Posterior vena cava (tissue), 2 donors: ENCODE measurements around the gene TUBA4B. TPM values are rescaled to one million over a fixed set of nuclear protein-coding genes. Genes with fewer than 3 reads are reported as not detected.

Experiments
- DNase-seq: peaks from one replicate; pipeline ENCODE4 v3.0.0-alpha.2; 2020; ENCODE audit warnings: low spot score
- intact Hi-C, 2 donors: fragments of 100-400 bp; cut with DNase I; formaldehyde crosslinking; loops; one replicate each; pipeline versions ENCODE4 v1.14.1 to v1.14.2; 2022 to 2023
- long read RNA-seq, 2 donors: library from polyadenylated mRNA; unstranded; transcript quantifications; one replicate each; pipeline ENCODE4 v2.0.0, GENCODE V29; 2020 to 2021
- total RNA-seq, 2 donors: library from RNA; stranded (reverse); fragmentation: NEBNext Ultra II Directional; extraction: Animal tissue kit (Norgen Biotek cat#: 25700); gene quantifications; one replicate each; pipeline ENCODE4 v1.2.1, GENCODE V29; 2021
- donor health status: DM: yes; HTN: yes; CAD: no.
- donor health status: DM: yes; HTN: yes; CAD: no.

Gene TUBA4B
- total RNA-seq = not detected
- long read RNA-seq, donor 1 = 0 reads
- long read RNA-seq, donor 2 = 0 reads

GRCh38 chr2:219252900-219253752, at the start of gene TUBA4B:
TSS of gene TUBA4B (plus strand) at chr2:219253243. CDS start at chr2:219253408, 165 bp downstream.
- intact Hi-C loops = no loop called here
- peak; percentile 84 for DNase-seq

- DNase-seq = no peak
- intact Hi-C loops = no loop called here
Measured at GRCh38 chr2:219204425-219205164, 48.4 kb upstream of the TUBA4B start.

- DNase-seq = no peak
- intact Hi-C loops = no loop called here
Measured at GRCh38 chr2:219205165-219205538, 47.9 kb upstream of the TUBA4B start.

GRCh38 chr2:219205981-219206327, 47.1 kb upstream of the TUBA4B start:
- intact Hi-C loops = no loop called here
- no peak for DNase-seq

- peak; percentile 98 for DNase-seq
- intact Hi-C loops = no loop called here
Measured at GRCh38 chr2:219206328-219207133, 46.5 kb upstream of the TUBA4B start, which contains the start of gene ZFAND2B. TSS of gene ZFAND2B (plus strand) at chr2:219206782. CDS start at chr2:219206988, 206 bp downstream.

- intact Hi-C loops = no loop called here
- no peak for DNase-seq
Measured at GRCh38 chr2:219207134-219207883, 45.7 kb upstream of the TUBA4B start.

- no peak for DNase-seq
- intact Hi-C loops = no loop called here
Measured at GRCh38 chr2:219207884-219208740, 44.9 kb upstream of the TUBA4B start.

GRCh38 chr2:219209236-219210195, 43.5 kb upstream of the TUBA4B start:
- DNase-seq = no peak
- intact Hi-C loops = no loop called here

- no peak for DNase-seq
- intact Hi-C loops = no loop called here
Measured at GRCh38 chr2:219210196-219210885, 42.7 kb upstream of the TUBA4B start.

- intact Hi-C loops = no loop called here
Measured at GRCh38 chr2:219210886-219211362, 42.1 kb upstream of the TUBA4B start.

GRCh38 chr2:219213026-219213415, 40.0 kb upstream of the TUBA4B start:
- intact Hi-C loops = no loop called here
- DNase-seq = no peak

More at GRCh38 chr2:219210886-219211362, 42.1 kb upstream of the TUBA4B start:
- DNase-seq = no peak

GRCh38 chr2:219213486-219214071, 39.5 kb upstream of the TUBA4B start:
- DNase-seq = no peak

GRCh38 chr2:219214141-219214540, 38.9 kb upstream of the TUBA4B start:
- peak; percentile 37 for DNase-seq
- intact Hi-C loops = no loop called here

More at GRCh38 chr2:219213486-219214071, 39.5 kb upstream of the TUBA4B start:
- intact Hi-C loops = no loop called here

GRCh38 chr2:219214786-219215185, 38.3 kb upstream of the TUBA4B start:
- intact Hi-C loops = loop anchor here in 1 of 2 donors (5.0 kb wide), 1 partner anchor 37 kb away; the partner anchor contains the start of genes CNPPD1 and RETREG2

GRCh38 chr2:219215871-219216534, 37.0 kb upstream of the TUBA4B start:
- intact Hi-C loops = loop anchor here in 1 of 2 donors (5.0 kb wide), 1 partner anchor 39 kb away; the partner anchor contains the start of genes CNPPD1 and RETREG2
- peak; percentile 23 for DNase-seq

More at GRCh38 chr2:219214786-219215185, 38.3 kb upstream of the TUBA4B start:
- DNase-seq = peak; percentile 63
